Trophoblast cell (in vitro differentiated cells and primary cell): ENCODE data around the gene NUB1.
A peak's percentile ranks its signal among the peaks of the same experiment; 100 is the strongest.

Experiments
- DNase-seq, 2 donors: peaks; one replicate each; pipeline ENCODE4 v3.0.0-alpha.2; 2016
- H2AFZ ChIP-seq: 2 replicates; pipeline ENCODE4 v1.6.1; 2013; ENCODE audit warnings: low read length, moderate library complexity, mild to moderate bottlenecking; ENCODE audit not compliant: insufficient read depth, poor library complexity
- H2AK5ac ChIP-seq: 2 replicates; pipeline ENCODE4 v1.6.1; 2013; ENCODE audit warnings: mild to moderate bottlenecking, low read length
- H2BK120ac ChIP-seq: 2 replicates; pipeline ENCODE4 v1.6.1; 2013; ENCODE audit warnings: low read length, mild to moderate bottlenecking, moderate library complexity; ENCODE audit not compliant: insufficient read depth, poor library complexity
- H2BK12ac ChIP-seq: 2 replicates; pipeline ENCODE4 v1.6.1; 2013; ENCODE audit warnings: mild to moderate bottlenecking, low read length, moderate library complexity
- H2BK5ac ChIP-seq: 2 replicates; pipeline ENCODE4 v1.6.1; 2013; ENCODE audit warnings: low read length, low read depth, moderate library complexity, mild to moderate bottlenecking; ENCODE audit not compliant: poor library complexity
- H3K14ac ChIP-seq: 2 replicates; pipeline ENCODE4 v1.6.1; 2013; ENCODE audit warnings: mild to moderate bottlenecking, low read length
- H3K18ac ChIP-seq: 2 replicates; pipeline ENCODE4 v1.6.1; 2013; ENCODE audit warnings: mild to moderate bottlenecking, low read length
- H3K23ac ChIP-seq: 2 replicates; pipeline ENCODE4 v1.6.1; 2013; ENCODE audit warnings: low read length
- H3K27ac ChIP-seq: 2 replicates; pipeline ENCODE4 v1.5.1; 2013; ENCODE audit warnings: low read depth, mild to moderate bottlenecking, inconsistent platforms, low read length, moderate library complexity
- H3K27me3 ChIP-seq: 2 replicates; pipeline ENCODE4 v1.6.1; 2013; ENCODE audit warnings: inconsistent platforms, mild to moderate bottlenecking, low read length, moderate library complexity; ENCODE audit not compliant: insufficient read depth
- H3K36me3 ChIP-seq, 2 experiments: 1 replicate in 1 of 2; 2 replicates in 1 of 2; pipeline ENCODE4 v1.6.1; 2013; ENCODE audit warnings: low read length in 2 of 2, mild to moderate bottlenecking in 2 of 2, moderate library complexity in 1 of 2; ENCODE audit not compliant: insufficient read depth in 2 of 2, control insufficient read depth in 1 of 2
- H3K4ac ChIP-seq: 2 replicates; pipeline ENCODE4 v1.6.1; 2013; ENCODE audit warnings: low read depth, mild to moderate bottlenecking, low read length, moderate library complexity
- H3K4me1 ChIP-seq, 2 experiments: 1 replicate in 1 of 2; 2 replicates in 1 of 2; pipeline ENCODE4 v1.6.1; 2013; ENCODE audit warnings: low read length in 2 of 2, mild to moderate bottlenecking in 2 of 2, moderate library complexity in 1 of 2; ENCODE audit not compliant: insufficient read depth in 2 of 2, control insufficient read depth in 1 of 2
- H3K4me2 ChIP-seq: 2 replicates; pipeline ENCODE4 v1.6.1; 2013; ENCODE audit warnings: inconsistent platforms, mild to moderate bottlenecking, low read length, moderate library complexity
- H3K4me3 ChIP-seq: 2 replicates; pipeline ENCODE4 v1.5.1; 2013; ENCODE audit warnings: mild to moderate bottlenecking, low read depth, low read length, inconsistent platforms
- H3K79me1 ChIP-seq: one replicate; pipeline ENCODE4 v1.6.1; 2013; ENCODE audit warnings: low read length
- H3K79me2 ChIP-seq: 2 replicates; pipeline ENCODE4 v1.6.1; 2013; ENCODE audit warnings: low read length, mild to moderate bottlenecking; ENCODE audit not compliant: control insufficient read depth, insufficient read depth, poor library complexity
- H3K9ac ChIP-seq: 2 replicates; pipeline ENCODE4 v1.6.1; 2013; ENCODE audit warnings: mild to moderate bottlenecking, low read length
- H3K9me3 ChIP-seq: 2 replicates; pipeline ENCODE4 v1.6.1; 2013; ENCODE audit warnings: low read depth, mild to moderate bottlenecking, control low read depth, inconsistent platforms, low read length; ENCODE audit not compliant: insufficient read depth
- H4K12ac ChIP-seq: 2 replicates; pipeline ENCODE4 v1.6.1; 2013; ENCODE audit warnings: low read depth, mild to moderate bottlenecking, low read length, moderate library complexity
- H4K8ac ChIP-seq: 2 replicates; pipeline ENCODE4 v1.6.1; 2013; ENCODE audit warnings: low read depth, mild to moderate bottlenecking, low read length, moderate library complexity
- H4K91ac ChIP-seq: one replicate; pipeline ENCODE4 v1.6.1; 2013; ENCODE audit warnings: low read depth, mild to moderate bottlenecking, low read length, moderate library complexity
- WGBS: extraction: QIAGEN DNeasy Blood & Tissue Kit; methylation state at CpG from one replicate; pipeline ENCODE4 v1.1.7; 2013; ENCODE audit warnings: missing lambda C conversion rate; ENCODE audit not compliant: insufficient read length, insufficient coverage; ENCODE audit errors: extremely low coverage; 5-methylcytosine and 5-hydroxymethylcytosine counted together

Gene NUB1

GRCh38 chr7:151376218-151376902, 34.7 kb downstream of the NUB1 start:
- WGBS: no CpG with 5 or more reads among the region's 33 CpGs
- H2BK120ac ChIP-seq: no peak overlapping the region
- H3K4me3 ChIP-seq: no peak overlapping the region
- no peak overlapping the region for H2AFZ ChIP-seq
- no peak overlapping the region for H4K8ac ChIP-seq
- H3K27me3 ChIP-seq: no peaks in the 10 kb centered on the region
- no peak overlapping the region for H3K18ac ChIP-seq
- H3K4ac ChIP-seq: no peak overlapping the region
- no peak overlapping the region for H3K9ac ChIP-seq
- no peak overlapping the region for H3K27ac ChIP-seq
- no peak overlapping the region for H2BK12ac ChIP-seq
- no peak overlapping the region for H2AK5ac ChIP-seq
- H3K14ac ChIP-seq: no peak overlapping the region
- peaks cover 33 to 34% of the 10 kb centered on the region in 2 experiments for H3K36me3 ChIP-seq
- H3K9me3 ChIP-seq: no peaks in the 10 kb centered on the region
- H4K12ac ChIP-seq: no peak overlapping the region
- no peak overlapping the region for H4K91ac ChIP-seq
- no peak for DNase-seq
- H3K79me1 ChIP-seq: no peaks in the 10 kb centered on the region
- H3K4me1 ChIP-seq: peaks cover 0 to 3% of the 10 kb centered on the region in 2 experiments
- no peak overlapping the region for H3K23ac ChIP-seq
- no peak overlapping the region for H3K4me2 ChIP-seq
- no peak overlapping the region for H2BK5ac ChIP-seq
- H3K79me2 ChIP-seq: no peaks in the 10 kb centered on the region

- Histone ChIP-seq H3K23ac (no peak overlapping the region), H4K91ac (no peak overlapping the region), H3K4me2 (no peak overlapping the region), H3K27me3 (peaks cover 10% of the 10 kb centered on the region), H3K9ac (peak overlapping the region; percentile 39), H2AFZ (no peak overlapping the region), H3K27ac (no peak overlapping the region), H2AK5ac (no peak overlapping the region), H4K12ac (no peak overlapping the region), H3K4me1 (peaks cover 9 to 11% of the 10 kb centered on the region in 2 experiments), H2BK120ac (no peak overlapping the region), H3K4ac (no peak overlapping the region), H4K8ac (no peak overlapping the region), H3K18ac (no peak overlapping the region), H3K4me3 (no peak overlapping the region), H3K79me2 (no peaks in the 10 kb centered on the region), H3K14ac (no peak overlapping the region), H3K9me3 (no peaks in the 10 kb centered on the region), H3K79me1 (no peaks in the 10 kb centered on the region), H2BK12ac (no peak overlapping the region), H3K36me3 (peaks cover 33 to 34% of the 10 kb centered on the region in 2 experiments), H2BK5ac (no peak overlapping the region)
- whole genome bisulfite sequencing: no CpG with 5 or more reads among the region's 12 CpGs
- no peak for DNase-seq
These were observed 35.8 kb downstream of the NUB1 start for GRCh38 chr7:151377406-151377805.

GRCh38 chr7:151378011-151378410, 36.4 kb downstream of the NUB1 start:
- no peak overlapping the region for H4K8ac ChIP-seq
- H3K14ac ChIP-seq: no peak overlapping the region
- peaks cover 33 to 34% of the 10 kb centered on the region in 2 experiments for H3K36me3 ChIP-seq
- H4K12ac ChIP-seq: no peak overlapping the region
- H3K9me3 ChIP-seq: no peaks in the 10 kb centered on the region
- DNase-seq: no peak
- no peaks in the 10 kb centered on the region for H3K79me2 ChIP-seq
- no peak overlapping the region for H4K91ac ChIP-seq
- no peak overlapping the region for H3K18ac ChIP-seq
- no peak overlapping the region for H2BK120ac ChIP-seq
- WGBS: no CpG with 5 or more reads among the region's 9 CpGs
- no peak overlapping the region for H2BK5ac ChIP-seq
- no peak overlapping the region for H3K9ac ChIP-seq
- no peak overlapping the region for H3K4me2 ChIP-seq
- no peak overlapping the region for H2AK5ac ChIP-seq
- no peak overlapping the region for H3K4ac ChIP-seq
- H2BK12ac ChIP-seq: no peak overlapping the region
- no peak overlapping the region for H3K4me3 ChIP-seq
- no peak overlapping the region for H3K23ac ChIP-seq
- H2AFZ ChIP-seq: no peak overlapping the region
- peaks cover 10% of the 10 kb centered on the region for H3K27me3 ChIP-seq
- no peak overlapping the region for H3K27ac ChIP-seq
- H3K4me1 ChIP-seq: peaks cover 9 to 11% of the 10 kb centered on the region in 2 experiments
- no peaks in the 10 kb centered on the region for H3K79me1 ChIP-seq

- Histone ChIP-seq H2AK5ac (no peak overlapping the region), H3K18ac (no peak overlapping the region), H4K91ac (no peak overlapping the region), H3K79me2 (no peaks in the 10 kb centered on the region), H3K23ac (no peak overlapping the region), H3K14ac (no peak overlapping the region), H3K4me1 (peaks cover 9 to 11% of the 10 kb centered on the region in 2 experiments), H4K8ac (no peak overlapping the region), H3K27ac (no peak overlapping the region), H3K4ac (no peak overlapping the region), H3K27me3 (peaks cover 10% of the 10 kb centered on the region), H3K36me3 (peaks cover 33% of the 10 kb centered on the region in 2 experiments), H2BK12ac (no peak overlapping the region), H3K9me3 (no peaks in the 10 kb centered on the region), H3K4me2 (no peak overlapping the region), H2BK120ac (no peak overlapping the region), H2BK5ac (no peak overlapping the region), H3K9ac (no peak overlapping the region), H2AFZ (no peak overlapping the region), H3K79me1 (no peaks in the 10 kb centered on the region), H3K4me3 (no peak overlapping the region), H4K12ac (no peak overlapping the region)
- no CpG with 5 or more reads among the region's 17 CpGs for WGBS
- DNase-seq: peak in 1 of 2 donors; percentile 8
These were observed 37.0 kb downstream of the NUB1 start for GRCh38 chr7:151378496-151379192.
